K562 (cell line): ENCODE data around the gene FBXO44. TPM values are rescaled to one million over a fixed set of nuclear protein-coding genes. Genes with fewer than 3 reads are reported as not detected.

Experiments
- ATAC-seq: fragments of 200-7000 bp; cut with Tn5 transposase; 3 replicates; pipeline ENCODE4 v1.9.1; 2020; ENCODE audit warnings: moderate library complexity
- BruUV-seq: library from RNA; stranded (reverse); fragments of 400-500 nt; replicated peaks from 2 replicates; lab custom pipeline; 2021; lab: Mats Ljungman, UMichigan
- CTCF ChIA-PET: fragments of 300-600 bp; formaldehyde crosslinking; extraction: SDS; loops from one replicate; lab custom pipeline; 2021; ENCODE audit warnings: low intra/inter-chr PET ratio; lab: Yijun Ruan, JAX
- POLR2A ChIA-PET: fragments of 300-600, 350-650 bp; sonication (Branson Sonifier 250); formaldehyde crosslinking; extraction: SDS; loops from one replicate; lab custom pipeline; 2021; ENCODE audit warnings: antibody characterized with exemption, inconsistent platforms; lab: Yijun Ruan, JAX
- DNase-seq, 4 experiments: peaks; one replicate each; pipeline versions ENCODE4 v3.0.0 to v3.0.0-alpha.2; 2011 to 2018; ENCODE audit warnings: low spot score in 3 of 4, mixed read lengths in 3 of 4; ENCODE audit errors: extremely low read depth in 1 of 4
- FAIRE-seq: peaks from 2 replicates; lab custom pipeline; 2011; peaks lifted over from hg19 to GRCh38; lab: Jason Lieb, UNC
- H2AFZ ChIP-seq: 2 replicates; pipeline ENCODE4 v1.6.0; 2011; ENCODE audit warnings: low read depth, low read length, control low read depth, inconsistent platforms
- H3K27ac ChIP-seq: fragments of 200-600 bp; 3 replicates; pipeline ENCODE4 v1.8.0; 2011; ENCODE audit warnings: low read depth, mild to moderate bottlenecking, control low read depth, inconsistent platforms, low read length, moderate library complexity, mixed read lengths; ENCODE audit errors: extremely low read depth
- H3K27me3 ChIP-seq, 2 experiments: fragments of 300-600 bp in 1 of 2; 2 replicates in 1 of 2; 3 replicates in 1 of 2; pipeline versions ENCODE4 v1.6.0 to v1.8.0; 2011; ENCODE audit warnings: inconsistent platforms in 2 of 2, low read length in 2 of 2, mild to moderate bottlenecking in 1 of 2, mixed read lengths in 1 of 2, moderate library complexity in 1 of 2; ENCODE audit not compliant: control insufficient read depth in 2 of 2, insufficient read depth in 2 of 2
- H3K36me3 ChIP-seq: fragments of 300-600 bp; 3 replicates; pipeline ENCODE4 v1.8.0; 2011; ENCODE audit warnings: mild to moderate bottlenecking, low read length, inconsistent platforms; ENCODE audit not compliant: control insufficient read depth, insufficient read depth
- H3K4me1 ChIP-seq, 2 experiments: fragments of 200-600 bp in 1 of 2; replicated peaks in 1 of 2; 2 replicates in 1 of 2; 3 replicates in 1 of 2; pipeline versions ENCODE4 v1.5.1 to v1.8.0; 2011; ENCODE audit warnings: inconsistent platforms in 2 of 2, low read length in 2 of 2, mild to moderate bottlenecking in 1 of 2, mixed read lengths in 1 of 2, moderate library complexity in 1 of 2; ENCODE audit not compliant: control insufficient read depth in 2 of 2, insufficient read depth in 2 of 2
- H3K4me2 ChIP-seq: 2 replicates; pipeline ENCODE4 v1.6.1; 2011; ENCODE audit warnings: low read length, control low read depth, inconsistent platforms, mixed read lengths; ENCODE audit not compliant: insufficient read depth
- H3K4me3 ChIP-seq: fragments of 200-600 bp; sonication (generic), shearing (Covaris generic); 2 replicates; pipeline ENCODE4 v1.5.1; 2016; ENCODE audit warnings: control low read depth, inconsistent platforms
- H3K79me2 ChIP-seq: fragments of 200-600 bp; 3 replicates; pipeline ENCODE4 v1.8.0; 2011; ENCODE audit warnings: low read length, inconsistent platforms; ENCODE audit not compliant: control insufficient read depth, insufficient read depth
- H3K9ac ChIP-seq, 2 experiments: 2 replicates each; pipeline versions ENCODE4 v1.6.0 to v1.6.1; 2011; ENCODE audit warnings: low read depth in 2 of 2, low read length in 2 of 2, control low read depth in 1 of 2, inconsistent platforms in 1 of 2, mild to moderate bottlenecking in 1 of 2, mixed read lengths in 1 of 2; ENCODE audit not compliant: insufficient read depth in 1 of 2
- H3K9me1 ChIP-seq: one replicate; pipeline ENCODE4 v1.6.0; 2011; ENCODE audit warnings: inconsistent platforms, mild to moderate bottlenecking, low read length, moderate library complexity; ENCODE audit not compliant: control insufficient read depth, insufficient read depth
- H3K9me3 ChIP-seq: replicated peaks from 2 replicates; pipeline ENCODE4 v1.5.1; 2011; ENCODE audit warnings: low read depth, low read length, inconsistent platforms; ENCODE audit not compliant: control insufficient read depth, insufficient read depth
- H4K20me1 ChIP-seq: replicated peaks from 2 replicates; pipeline ENCODE4 v1.6.1; 2011; ENCODE audit warnings: low read length, inconsistent platforms, mixed read lengths; ENCODE audit not compliant: control insufficient read depth, insufficient read depth
- ADNP ChIP-seq: fragments of 200-800 bp; sonication (Bioruptor generic); IDR thresholded peaks from 2 replicates; pipeline ENCODE4 v1.6.1; 2016; ENCODE audit warnings: missing genetic modification characterization, missing compliant biosample characterization
- BCOR ChIP-seq: fragments of 450-650 bp; IDR thresholded peaks from 2 replicates; pipeline ENCODE4 v1.6.1; 2016
- BRCA1 ChIP-seq, 2 experiments: fragments of 450-650 bp in 1 of 2; sonication (generic) in 1 of 2; formaldehyde crosslinking in 1 of 2; IDR thresholded peaks; 2 replicates each; pipeline versions ENCODE4 v1.5.0 to v1.6.1; 2017 to 2020; ENCODE audit warnings: mild to moderate bottlenecking in 1 of 2, missing genetic modification reagents in 1 of 2
- CHD4 ChIP-seq: fragments of 200-600 bp; sonication (generic); IDR thresholded peaks from 3 replicates; pipeline ENCODE4 v1.6.1; 2012; ENCODE audit warnings: low read depth, mild to moderate bottlenecking, mixed read lengths, low read length, inconsistent platforms; ENCODE audit not compliant: insufficient read depth, insufficient replicate concordance, poor library complexity, severe bottlenecking
- HMGN3 ChIP-seq: IDR thresholded peaks from 2 replicates; pipeline ENCODE4 v1.6.1; 2011; ENCODE audit warnings: borderline replicate concordance, low read depth, mild to moderate bottlenecking, mixed read lengths, low read length; ENCODE audit not compliant: insufficient read length; ENCODE audit errors: extremely low read depth
- KDM1A ChIP-seq, 2 experiments: fragments of 450-650 bp; IDR thresholded peaks; 2 replicates each; pipeline ENCODE4 v1.6.1; 2016; ENCODE audit warnings: mild to moderate bottlenecking in 2 of 2
- KDM4B ChIP-seq, 2 experiments: fragments of 450-650 bp in 1 of 2; sonication (generic) in 1 of 2; IDR thresholded peaks; 2 replicates each; pipeline ENCODE4 v1.6.1; 2016 to 2017; ENCODE audit warnings: borderline replicate concordance in 2 of 2, antibody characterized with exemption in 1 of 2, low read depth in 1 of 2, mild to moderate bottlenecking in 1 of 2
- MCM2 ChIP-seq: fragments of 450-650 bp; IDR thresholded peaks from 2 replicates; pipeline ENCODE4 v1.6.1; 2017; ENCODE audit warnings: low read depth, mild to moderate bottlenecking
- MYNN ChIP-seq, 2 experiments: sonication (generic); formaldehyde crosslinking in 1 of 2; IDR thresholded peaks; 2 replicates each; pipeline versions ENCODE4 v1.5.0 to v1.6.1; 2016 to 2020; ENCODE audit warnings: antibody characterized with exemption in 1 of 2, missing genetic modification reagents in 1 of 2
- RBM14 ChIP-seq: fragments of 200-400 bp; formaldehyde crosslinking; IDR thresholded peaks from 2 replicates; pipeline ENCODE4 v1.6.1; 2018; ENCODE audit warnings: low read depth, mild to moderate bottlenecking, low read length, moderate library complexity, borderline replicate concordance; ENCODE audit not compliant: insufficient read depth
- RBM25 ChIP-seq: fragments of 200-400 bp; formaldehyde crosslinking; IDR thresholded peaks from 2 replicates; pipeline ENCODE4 v1.6.1; 2018; ENCODE audit warnings: low read length, low read depth, moderate library complexity; ENCODE audit not compliant: severe bottlenecking
- RBM39 ChIP-seq: fragments of 200-400 bp; formaldehyde crosslinking; optimal IDR thresholded peaks from 2 replicates; pipeline ENCODE3; 2018; ENCODE audit warnings: low read depth, low read length
- SAFB ChIP-seq: fragments of 200-400 bp; formaldehyde crosslinking; IDR thresholded peaks from 2 replicates; pipeline ENCODE4 v1.6.1; 2017; ENCODE audit warnings: low read depth, low read length, borderline replicate concordance
- SMAD3 ChIP-seq: fragments of 450-650 bp; formaldehyde crosslinking; conservative IDR thresholded peaks from 2 replicates; pipeline ENCODE4 v1.4.0; 2020; ENCODE audit warnings: mild to moderate bottlenecking
- TARDBP ChIP-seq: fragments of 450-650 bp; IDR thresholded peaks from 2 replicates; pipeline ENCODE4 v1.6.1; 2016
- ZFX ChIP-seq: sonication (generic); formaldehyde crosslinking; IDR thresholded peaks from 2 replicates; pipeline ENCODE4 v1.8.0; 2022; ENCODE audit warnings: mild to moderate bottlenecking, missing genetic modification reagents, moderate library complexity
- ZNF212 ChIP-seq: fragments of 450-650 bp; formaldehyde crosslinking; IDR thresholded peaks from 2 replicates; pipeline ENCODE4 v1.4.0; 2020; ENCODE audit warnings: mild to moderate bottlenecking
- ZNF316 ChIP-seq: fragments of 450-650 bp; IDR thresholded peaks from 2 replicates; pipeline ENCODE4 v1.6.1; 2016
- ZZZ3 ChIP-seq: fragments of 450-650 bp; IDR thresholded peaks from 2 replicates; pipeline ENCODE4 v1.6.1; 2016; ENCODE audit warnings: antibody characterized with exemption, mild to moderate bottlenecking, moderate library complexity
- whole genome bisulfite sequencing: fragments of 100-300 bp; shearing (Covaris generic); methylation state at CpG from one replicate; pipeline ENCODE4 v1.1.6; 2016; ENCODE audit warnings: low coverage, mixed read lengths; ENCODE audit not compliant: insufficient coverage; ENCODE audit errors: missing lambda C conversion rate; 5-methylcytosine and 5-hydroxymethylcytosine counted together
- in situ Hi-C: fragments of 300-500 bp; cut with MboI; formaldehyde crosslinking; loops from 4 replicates; pipeline ENCODE4 v1.15.0; 2018; ENCODE audit warnings: inconsistent platforms, mixed read lengths
- intact Hi-C: fragments of 100-400 bp; cut with micrococcal nuclease; formaldehyde crosslinking; loops from 2 replicates; pipeline ENCODE4 v1.14.2; 2022
- polyA plus RNA-seq, 8 experiments: library from polyadenylated mRNA; depleted of rRNA in 4 of 8; stranded (reverse) in 5 of 8; unstranded in 3 of 8; fragments of >200 nt; fragmentation: Nextera tagmentation in 2 of 8; fragmentation: Illumina TruSeq in 1 of 8; extraction: Ambion mirVana in 2 of 8; extraction: Trizol in 1 of 8; gene quantifications; 2 replicates each; pipeline versions ENCODE4 v1.2.1 to v1.2.3, GENCODE V29; 2011 to 2014; ENCODE audit warnings: inconsistent platforms in 1 of 8, missing spikeins in 1 of 8
- total RNA-seq, 7 experiments: library from RNA; depleted of rRNA in 6 of 7; stranded (reverse); fragments of >200 nt in 6 of 7; fragmentation: Illumina TruSeq in 2 of 7; extraction: Trizol in 2 of 7; gene quantifications; 2 replicates each; pipeline versions ENCODE4 v1.2.1 to v1.2.3, GENCODE V29; 2011 to 2021; ENCODE audit warnings: low replicate concordance in 1 of 7
- TF ChIP-seq, protein P1 (sequence below): fragments of 450-650 bp; IDR thresholded peaks from 2 replicates; pipeline ENCODE4 v1.6.1; 2014; ENCODE audit warnings: low read depth, mild to moderate bottlenecking, moderate library complexity, borderline replicate concordance

Gene FBXO44
- total and polyA plus RNA-seq, 9 of the 15 experiments (the other 6 are each of a cell fraction or from before 2014, with no cell fraction given) = 0.69 to 20.9 (median 6.7) TPM

DNA sequence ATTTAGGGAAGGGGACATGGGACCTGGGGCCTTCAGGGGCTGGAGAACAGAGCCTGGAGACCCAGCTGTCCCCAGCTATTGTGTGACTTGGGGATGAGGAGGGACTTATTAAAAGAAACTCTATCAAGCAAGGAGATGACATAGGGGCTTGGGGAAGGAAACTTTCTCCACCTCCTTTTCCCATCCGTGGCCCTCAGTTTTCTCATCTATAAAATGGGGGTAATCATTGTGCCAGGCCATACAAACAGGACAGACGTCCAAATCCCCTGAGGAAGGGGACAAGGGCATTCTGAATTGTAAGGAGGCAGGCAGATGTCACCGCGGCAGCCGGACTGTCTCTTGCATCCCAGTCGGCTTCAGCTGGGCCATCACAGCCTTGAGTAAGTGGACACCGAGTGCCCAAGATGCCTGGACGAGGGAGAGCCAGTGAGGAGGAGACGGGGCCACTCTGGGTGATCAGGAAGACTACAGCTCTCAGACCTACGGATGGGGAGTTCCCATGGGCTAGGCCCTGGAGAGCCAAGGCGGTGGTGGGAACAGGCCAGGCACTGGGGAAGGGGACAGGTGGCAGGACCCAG, 2.4 kb upstream of the FBXO44 start:
- no peak overlapping the region for H3K27ac ChIP-seq
- no peaks in the 10 kb centered on the region for H4K20me1 ChIP-seq
- ATAC-seq (no peak), FAIRE-seq (no peak), DNase-seq (no peak)
- H3K9me3 ChIP-seq = no peaks in the 10 kb centered on the region; the same call in 1 of the 2 replicates
- in situ Hi-C loops = no loop called here
- no peaks in the 10 kb centered on the region for H3K79me2 ChIP-seq
- BruUV-seq = no TSS peak
- H3K4me1 ChIP-seq = peaks cover 19 to 62% of the 10 kb centered on the region in 2 experiments; a peak in 4 of 5 replicates
- POLR2A ChIA-PET = interaction anchor here (1.2 to 3.0 kb wide), 4 partner anchors 12 to 257 kb away, joined by 3 to 12 read pairs (median 6); partner anchors contain the start of gene FBXO6
- no peak overlapping the region for H3K4me3 ChIP-seq
- peak overlapping the region in 1 of 2 experiments; percentile 4; a peak in 1 of 4 replicates for H3K9ac ChIP-seq
- H3K36me3 ChIP-seq = peaks cover 10% of the 10 kb centered on the region; the same call in 2 of the 3 replicates
- no peak overlapping the region for H2AFZ ChIP-seq
- no peaks in the 10 kb centered on the region for H3K9me1 ChIP-seq
- no peak overlapping the region for H3K4me2 ChIP-seq
- intact Hi-C loops = no loop called here
- CTCF ChIA-PET = interaction anchor here (1.7 to 3.7 kb wide), 2 partner anchors 68 to 97 kb away, joined by 5 to 22 read pairs; no protein-coding TSS in a partner anchor
- H3K27me3 ChIP-seq = no peaks in the 10 kb centered on the region
- WGBS = 65% methylated on average over 11 of the region's 11 CpGs
- TF ChIP-seq CHD4 = peak; percentile 65
- no peak for TF ChIP-seq SMAD3 (CRISPR knock-in tag)
- TF ChIP-seq ZFX (CRISPR knock-in tag) = peak; percentile 27; the same call in 1 of the 2 replicates
- no peak for TF ChIP-seq TARDBP
- peak; percentile 51 to 62 for TF ChIP-seq KDM1A (IDR thresholded peaks at IDR 0.05)
- TF ChIP-seq KDM4B (IDR thresholded peaks at IDR 0.05; ENCODE audit: borderline replicate concordance in 2 of 2, low read depth in 1 of 2) = no peak
- peak; percentile 84 for TF ChIP-seq RBM25
- TF ChIP-seq HMGN3 = no peak
- no peak for TF ChIP-seq ZNF316
- TF ChIP-seq SAFB = no peak
- TF ChIP-seq ZNF212 = no peak
- TF ChIP-seq BRCA1 (IDR thresholded peaks at IDR 0.05) = no peak
- 0 out of 2 replicates have a peak, but pooled peaks have one; percentile 49 for TF ChIP-seq BRCA1 (CRISPR knock-in tag; IDR thresholded peaks at IDR 0.05)
- TF ChIP-seq RBM39 = no peak
- peak; percentile 72 for TF ChIP-seq ADNP (tag)
- no peak for TF ChIP-seq RBM14
- peak; percentile 87 for TF ChIP-seq BCOR
- TF ChIP-seq MYNN (IDR thresholded peaks at IDR 0.05) = no peak
- no peak for TF ChIP-seq MYNN (CRISPR knock-in tag; IDR thresholded peaks at IDR 0.05)
- no peak for TF ChIP-seq MCM2
- TF ChIP-seq, protein P1, sequence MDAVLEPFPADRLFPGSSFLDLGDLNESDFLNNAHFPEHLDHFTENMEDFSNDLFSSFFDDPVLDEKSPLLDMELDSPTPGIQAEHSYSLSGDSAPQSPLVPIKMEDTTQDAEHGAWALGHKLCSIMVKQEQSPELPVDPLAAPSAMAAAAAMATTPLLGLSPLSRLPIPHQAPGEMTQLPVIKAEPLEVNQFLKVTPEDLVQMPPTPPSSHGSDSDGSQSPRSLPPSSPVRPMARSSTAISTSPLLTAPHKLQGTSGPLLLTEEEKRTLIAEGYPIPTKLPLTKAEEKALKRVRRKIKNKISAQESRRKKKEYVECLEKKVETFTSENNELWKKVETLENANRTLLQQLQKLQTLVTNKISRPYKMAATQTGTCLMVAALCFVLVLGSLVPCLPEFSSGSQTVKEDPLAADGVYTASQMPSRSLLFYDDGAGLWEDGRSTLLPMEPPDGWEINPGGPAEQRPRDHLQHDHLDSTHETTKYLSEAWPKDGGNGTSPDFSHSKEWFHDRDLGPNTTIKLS = no peak
- TF ChIP-seq ZZZ3 = no peak
